Measurements from ENCODE around the gene NID2. TPM values are rescaled to one million over a fixed set of nuclear protein-coding genes. Genes with fewer than 3 reads are reported as not detected.

The NID2 gene
- total and polyA plus RNA-seq, 9 of the 15 experiments (the other 6 are each of a cell fraction or from before 2014, with no cell fraction given), result 0.04 to 0.45 (median 0.16) TPM; not detected in 3

DNA sequence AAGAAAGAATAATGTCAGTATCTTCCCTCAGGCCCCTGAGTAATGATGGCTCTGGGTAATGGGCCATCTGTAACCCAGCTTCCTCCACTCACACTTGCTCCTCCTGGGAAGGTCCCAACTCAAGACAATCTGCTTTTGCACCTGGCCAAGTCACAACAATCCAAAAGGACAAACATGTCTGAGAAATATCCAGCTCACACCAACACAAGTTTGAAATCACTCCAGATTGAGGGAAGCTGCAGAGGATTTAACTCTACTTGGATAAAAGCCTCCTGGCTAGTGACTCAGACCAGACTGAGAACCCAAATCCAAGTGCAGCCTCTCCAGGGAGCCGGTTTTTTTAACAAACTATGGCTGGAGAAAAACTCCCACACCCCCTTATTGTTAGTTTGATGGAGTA is 45.3 kb downstream of the NID2 start:
- H3K27ac ChIP-seq (ENCODE audit: extremely low read depth, low read depth, low read length), result no peak overlapping the region
- no peaks in the 10 kb centered on the region for H3K36me3 ChIP-seq (ENCODE audit: control insufficient read depth, insufficient read depth, low read length)
- no peaks in the 10 kb centered on the region for H3K9me3 ChIP-seq (replicated peaks; ENCODE audit: control insufficient read depth, insufficient read depth, low read depth, low read length)
- no peak overlapping the region for H3K4me2 ChIP-seq (ENCODE audit: insufficient read depth, low read length)
- no peaks in the 10 kb centered on the region for H3K79me2 ChIP-seq (ENCODE audit: control insufficient read depth, insufficient read depth, low read length)
- no TSS peak for BruUV-seq (replicated peaks)
- H3K27me3 ChIP-seq (ENCODE audit: control insufficient read depth in 2 of 2, insufficient read depth in 2 of 2, low read length in 2 of 2), result peaks cover 0 to 5% of the 10 kb centered on the region in 2 experiments; a peak in 1 of 5 replicates
- TF ChIP-seq RBM14 (IDR thresholded peaks at IDR 0.05; ENCODE audit: borderline replicate concordance, insufficient read depth, low read depth, low read length) (no peak), U2AF1 (optimal IDR thresholded peaks at IDR 0.05; ENCODE audit: low read depth, low read length) (no peak), CC2D1A (IDR thresholded peaks at IDR 0.05) (no peak), ETV5 (CRISPR knock-in tag; IDR thresholded peaks at IDR 0.05; ENCODE audit: low read depth) (no peak), JUND (IDR thresholded peaks at IDR 0.05; ENCODE audit: borderline replicate concordance, low read depth, low read length) (no peak), JUND (tag; IDR thresholded peaks at IDR 0.05; ENCODE audit: borderline replicate concordance, low read depth, low read length) (no peak), CHD4 (IDR thresholded peaks at IDR 0.05; ENCODE audit: insufficient read depth, insufficient replicate concordance, low read depth, low read length, poor library complexity, severe bottlenecking) (no peak), ZNF354B (CRISPR knock-in tag; IDR thresholded peaks at IDR 0.05) (no peak), NEUROD1 (IDR thresholded peaks at IDR 0.05; ENCODE audit: borderline replicate concordance, low read depth, low read length, partially characterized antibody) (no peak), MCM3 (IDR thresholded peaks at IDR 0.05) (no peak), LCOR (CRISPR knock-in tag; IDR thresholded peaks at IDR 0.05) (no peak), TSC22D4 (tag; IDR thresholded peaks at IDR 0.05) (no peak), ZNF57 (CRISPR knock-in tag; IDR thresholded peaks at IDR 0.05) (no peak), FOXM1 (IDR thresholded peaks at IDR 0.05; ENCODE audit: low read depth) (no peak), FOXM1 (CRISPR knock-in tag; IDR thresholded peaks at IDR 0.05; ENCODE audit: low read depth) (no peak), RHOXF2B (CRISPR knock-in tag; conservative IDR thresholded peaks at IDR 0.05) (no peak)
- TF ChIP-seq, protein P1, sequence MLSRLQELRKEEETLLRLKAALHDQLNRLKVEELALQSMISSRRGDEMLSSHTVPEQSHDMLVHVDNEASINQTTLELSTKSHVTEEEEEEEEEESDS (CRISPR knock-in tag; IDR thresholded peaks at IDR 0.05), result no peak
- TF ChIP-seq, protein P2, sequence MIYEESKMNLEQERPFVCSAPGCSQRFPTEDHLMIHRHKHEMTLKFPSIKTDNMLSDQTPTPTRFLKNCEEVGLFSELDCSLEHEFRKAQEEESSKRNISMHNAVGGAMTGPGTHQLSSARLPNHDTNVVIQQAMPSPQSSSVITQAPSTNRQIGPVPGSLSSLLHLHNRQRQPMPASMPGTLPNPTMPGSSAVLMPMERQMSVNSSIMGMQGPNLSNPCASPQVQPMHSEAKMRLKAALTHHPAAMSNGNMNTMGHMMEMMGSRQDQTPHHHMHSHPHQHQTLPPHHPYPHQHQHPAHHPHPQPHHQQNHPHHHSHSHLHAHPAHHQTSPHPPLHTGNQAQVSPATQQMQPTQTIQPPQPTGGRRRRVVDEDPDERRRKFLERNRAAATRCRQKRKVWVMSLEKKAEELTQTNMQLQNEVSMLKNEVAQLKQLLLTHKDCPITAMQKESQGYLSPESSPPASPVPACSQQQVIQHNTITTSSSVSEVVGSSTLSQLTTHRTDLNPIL (CRISPR knock-in tag; IDR thresholded peaks at IDR 0.05), result no peak
- H3K9me1 ChIP-seq (ENCODE audit: control insufficient read depth, insufficient read depth, low read length), result no peaks in the 10 kb centered on the region
- FAIRE-seq (no peak), DNase-seq (ENCODE audit: extremely low read depth in 1 of 4, low spot score in 3 of 4) (no peak), ATAC-seq (no peak)
- ChIA-PET CTCF (ENCODE audit: low intra/inter-chr PET ratio) (no interaction called here), POLR2A (no interaction called here)
- H3K4me3 ChIP-seq, result no peak overlapping the region
- H3K4me1 ChIP-seq (replicated peaks in 1 of 2; ENCODE audit: control insufficient read depth in 2 of 2, insufficient read depth in 2 of 2, low read length in 2 of 2), result peaks cover 0 to 12% of the 10 kb centered on the region in 2 experiments; a peak in 3 of 5 replicates
- intact Hi-C loops (cut with micrococcal nuclease), result no loop called here
- 0% methylated on average over 1 of the region's 1 CpG for WGBS (ENCODE audit: insufficient coverage, low coverage, missing lambda C conversion rate)
- H3K9ac ChIP-seq (ENCODE audit: insufficient read depth in 1 of 2, low read depth in 2 of 2, low read length in 2 of 2), result no peak overlapping the region
- no peaks in the 10 kb centered on the region for H4K20me1 ChIP-seq (replicated peaks; ENCODE audit: control insufficient read depth, insufficient read depth, low read length)
- in situ Hi-C loops (cut with MboI), result no loop called here
- no peak overlapping the region for H2AFZ ChIP-seq (ENCODE audit: low read depth, low read length)

All from K562 (cell line).